ENCODE data around the gene C1GALT1. TPM values are rescaled to one million over a fixed set of nuclear protein-coding genes. Genes with fewer than 3 reads are reported as not detected.
"Not testable (repeated sequence)": the region's sequence is repeated elsewhere in the genome, so short reads cannot be mapped to it uniquely, and the experiment has no call there.

C1GALT1 gene
- total and polyA plus RNA-seq, 11 donors: 4.3 to 36.4 (median 21.1) TPM

DNA sequence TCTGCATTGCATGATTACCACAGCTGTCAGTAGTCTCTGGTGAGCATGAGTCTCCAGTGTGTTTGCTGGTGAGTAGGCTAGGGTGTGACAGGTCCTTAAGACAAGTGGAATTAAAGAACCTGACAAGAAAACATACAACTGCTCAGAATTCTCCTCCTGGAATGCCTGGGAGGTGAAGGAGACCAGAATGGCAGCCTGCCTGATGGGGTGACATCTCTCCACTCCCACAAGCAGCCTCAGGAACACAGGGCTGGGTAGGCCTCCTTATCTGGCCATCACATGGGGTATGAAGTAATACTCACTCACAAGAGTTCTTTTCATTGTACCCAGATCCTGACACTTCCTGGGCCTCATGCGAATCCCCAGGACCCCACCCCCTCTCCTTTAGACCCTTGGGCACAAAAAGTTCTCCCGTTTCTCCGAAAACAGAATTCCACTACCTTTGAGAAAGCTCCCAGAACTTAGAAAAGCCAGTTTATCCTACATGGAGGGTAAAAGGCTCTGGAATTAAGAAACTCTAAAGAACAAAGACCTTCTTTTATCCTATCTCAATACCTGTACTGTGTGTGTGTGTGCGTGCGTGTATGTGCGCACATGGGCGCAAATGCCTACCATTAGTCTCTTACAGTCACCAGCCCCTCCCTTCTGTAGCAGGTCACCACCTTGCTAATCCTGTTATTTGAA, 33.4 kb upstream of the C1GALT1 start:
- Histone ChIP-seq H3K27me3 (no peaks in the 10 kb centered on the region), H3K27ac (no peak overlapping the region), H3K4me3 (no peak overlapping the region), H3K4me1 (peaks cover 0 to 4% (median 0%) of the 10 kb centered on the region in 12 donors), H3K9me3 (peaks cover 0 to 14% (median 0%) of the 10 kb centered on the region in 12 donors), H3K36me3 (no peaks in the 10 kb centered on the region)
- TF ChIP-seq, protein P1, sequence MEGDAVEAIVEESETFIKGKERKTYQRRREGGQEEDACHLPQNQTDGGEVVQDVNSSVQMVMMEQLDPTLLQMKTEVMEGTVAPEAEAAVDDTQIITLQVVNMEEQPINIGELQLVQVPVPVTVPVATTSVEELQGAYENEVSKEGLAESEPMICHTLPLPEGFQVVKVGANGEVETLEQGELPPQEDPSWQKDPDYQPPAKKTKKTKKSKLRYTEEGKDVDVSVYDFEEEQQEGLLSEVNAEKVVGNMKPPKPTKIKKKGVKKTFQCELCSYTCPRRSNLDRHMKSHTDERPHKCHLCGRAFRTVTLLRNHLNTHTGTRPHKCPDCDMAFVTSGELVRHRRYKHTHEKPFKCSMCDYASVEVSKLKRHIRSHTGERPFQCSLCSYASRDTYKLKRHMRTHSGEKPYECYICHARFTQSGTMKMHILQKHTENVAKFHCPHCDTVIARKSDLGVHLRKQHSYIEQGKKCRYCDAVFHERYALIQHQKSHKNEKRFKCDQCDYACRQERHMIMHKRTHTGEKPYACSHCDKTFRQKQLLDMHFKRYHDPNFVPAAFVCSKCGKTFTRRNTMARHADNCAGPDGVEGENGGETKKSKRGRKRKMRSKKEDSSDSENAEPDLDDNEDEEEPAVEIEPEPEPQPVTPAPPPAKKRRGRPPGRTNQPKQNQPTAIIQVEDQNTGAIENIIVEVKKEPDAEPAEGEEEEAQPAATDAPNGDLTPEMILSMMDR (IDR thresholded peaks at IDR 0.05): no peak
- no peak for TF ChIP-seq POLR2A (IDR thresholded peaks at IDR 0.05)
- intact Hi-C loops (cut with DNase I): no loop called here
- 80 to 92% (median 89%) methylated on average over 7 of the region's 7 CpGs for WGBS, 4 donors
- no peak for DNase-seq
- ATAC-seq: peak in 1 of 4 donors; percentile 70

DNA sequence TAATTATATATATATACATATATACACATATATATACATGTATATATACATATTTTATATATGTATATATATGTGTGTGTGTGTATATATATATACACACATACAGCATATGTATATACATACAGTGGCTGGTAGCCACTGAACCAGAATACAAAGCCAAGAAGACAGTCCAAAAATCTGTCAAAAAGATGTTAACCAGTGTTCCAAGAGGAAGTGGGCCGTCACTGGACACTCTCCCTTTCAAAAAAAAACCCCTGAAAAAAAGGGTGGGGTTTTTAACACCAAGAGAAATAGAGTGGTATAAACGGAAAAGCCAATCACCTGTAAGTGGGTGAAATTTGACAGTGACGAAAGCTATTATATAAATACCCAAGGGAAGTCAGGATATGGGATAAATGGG, 31.1 kb upstream of the C1GALT1 start:
- DNase-seq (no peak), ATAC-seq (peak in 1 of 4 donors; percentile 30)
- TF ChIP-seq, protein P1 (IDR thresholded peaks at IDR 0.05): no peak
- TF ChIP-seq POLR2A (IDR thresholded peaks at IDR 0.05): no peak
- peaks cover 0 to 4% (median 0%) of the 10 kb centered on the region in 12 donors for H3K4me1 ChIP-seq
- no peaks in the 10 kb centered on the region for H3K36me3 ChIP-seq
- WGBS, 4 donors: 6 to 17% (median 15%) methylated on average over 3 of the region's 3 CpGs
- no peak overlapping the region for H3K4me3 ChIP-seq
- H3K27me3 ChIP-seq: no peaks in the 10 kb centered on the region
- H3K9me3 ChIP-seq: no peaks in the 10 kb centered on the region
- H3K27ac ChIP-seq: no peak overlapping the region
- intact Hi-C loops (cut with DNase I): no loop called here

GRCh38 chr7:7151865-7152264, 30.5 kb upstream of the C1GALT1 start:
- H3K4me3 ChIP-seq: no peak overlapping the region
- intact Hi-C loops (cut with DNase I): no loop called here
- ATAC-seq: no peak
- H3K36me3 ChIP-seq: no peaks in the 10 kb centered on the region
- H3K27ac ChIP-seq: no peak overlapping the region
- no peak for TF ChIP-seq POLR2A (IDR thresholded peaks at IDR 0.05)
- TF ChIP-seq, protein P1 (IDR thresholded peaks at IDR 0.05): no peak
- no peak for DNase-seq
- no peaks in the 10 kb centered on the region for H3K27me3 ChIP-seq
- H3K9me3 ChIP-seq: no peaks in the 10 kb centered on the region
- peaks cover 0 to 8% (median 0%) of the 10 kb centered on the region in 12 donors for H3K4me1 ChIP-seq
- WGBS, 4 donors: 54 to 81% (median 66%) methylated on average over 1 of the region's 1 CpG

GRCh38 chr7:7152315-7152714, 30.0 kb upstream of the C1GALT1 start:
- no peak for ATAC-seq
- H3K9me3 ChIP-seq: no peaks in the 10 kb centered on the region
- no peak for TF ChIP-seq POLR2A (IDR thresholded peaks at IDR 0.05)
- TF ChIP-seq, protein P1 (IDR thresholded peaks at IDR 0.05): no peak
- intact Hi-C loops (cut with DNase I): no loop called here
- WGBS, 4 donors: 94 to 99% (median 98%) methylated on average over 11 of the region's 11 CpGs
- H3K36me3 ChIP-seq: no peaks in the 10 kb centered on the region
- peaks cover 0 to 13% (median 0%) of the 10 kb centered on the region in 12 donors for H3K4me1 ChIP-seq
- no peaks in the 10 kb centered on the region for H3K27me3 ChIP-seq
- no peak overlapping the region for H3K27ac ChIP-seq
- DNase-seq: no peak
- no peak overlapping the region for H3K4me3 ChIP-seq

GRCh38 chr7:7154355-7154754, 28.0 kb upstream of the C1GALT1 start:
- intact Hi-C loops (cut with DNase I); H3K9me3 ChIP-seq; H3K27ac ChIP-seq; H3K36me3 ChIP-seq; H3K4me3 ChIP-seq; H3K27me3 ChIP-seq; DNase-seq; ATAC-seq: not testable (repeated sequence)
- peaks cover 0 to 33% (median 0%) of the 10 kb centered on the region in 12 donors for H3K4me1 ChIP-seq
- WGBS, 4 donors: 92 to 100% (median 98%) methylated on average over 1 of the region's 1 CpG
